DND-41 (cell line): ENCODE data around the gene ADARB2.

Experiments used
- CTCF ChIP-seq: IDR thresholded peaks from 2 replicates; pipeline ENCODE4 v1.5.1; 2012; ENCODE audit warnings: borderline replicate concordance, low read length, moderate library complexity, mild to moderate bottlenecking; ENCODE audit not compliant: poor library complexity, severe bottlenecking; ENCODE audit errors: extremely low read depth
- EZH2 ChIP-seq: IDR thresholded peaks from 3 replicates; pipeline ENCODE4 v1.6.1; 2012; ENCODE audit warnings: borderline replicate concordance, low read depth, mild to moderate bottlenecking, moderate library complexity, low read length, inconsistent platforms; ENCODE audit not compliant: severe bottlenecking

- TF ChIP-seq CTCF (no peak), EZH2 (no peak)
Observed at GRCh38 chr10:1251769-1252168, 485.6 kb downstream of the ADARB2 start.
